ENCODE measurements around the gene IGSF21.

GRCh38 chr1:18232052-18232451, 124.5 kb downstream of the IGSF21 start:
- TF ChIP-seq ZNF8 (CRISPR knock-in tag; IDR thresholded peaks at IDR 0.05) (no peak), GLIS3 (CRISPR knock-in tag; IDR thresholded peaks at IDR 0.05) (no peak), PATZ1 (CRISPR knock-in tag; IDR thresholded peaks at IDR 0.05; ENCODE audit: borderline replicate concordance) (no peak), ISL1 (CRISPR knock-in tag; IDR thresholded peaks at IDR 0.05) (no peak), ZC3H10 (CRISPR knock-in tag; IDR thresholded peaks at IDR 0.05) (no peak), CREB5 (CRISPR knock-in tag; IDR thresholded peaks at IDR 0.05; ENCODE audit: low read depth) (no peak), ZFP30 (CRISPR knock-in tag; IDR thresholded peaks at IDR 0.05) (no peak), TCF4 (CRISPR knock-in tag; IDR thresholded peaks at IDR 0.05; ENCODE audit: borderline replicate concordance) (no peak), TOX (CRISPR knock-in tag; IDR thresholded peaks at IDR 0.05; ENCODE audit: borderline replicate concordance) (no peak), OSR1 (CRISPR knock-in tag; IDR thresholded peaks at IDR 0.05) (no peak)

Data from SK-N-SH treated with all-trans-retinoic acid at 6 μM for 48 hours (cell line).